IPS-NIHi7 (cell line): Measurements from ENCODE around the gene FBXL20.

Experiments
- DNase-seq: peaks from one replicate; pipeline ENCODE4 v3.0.0; 2012; ENCODE audit warnings: mixed read lengths; ENCODE audit errors: extremely low spot score

The FBXL20 gene

DNA sequence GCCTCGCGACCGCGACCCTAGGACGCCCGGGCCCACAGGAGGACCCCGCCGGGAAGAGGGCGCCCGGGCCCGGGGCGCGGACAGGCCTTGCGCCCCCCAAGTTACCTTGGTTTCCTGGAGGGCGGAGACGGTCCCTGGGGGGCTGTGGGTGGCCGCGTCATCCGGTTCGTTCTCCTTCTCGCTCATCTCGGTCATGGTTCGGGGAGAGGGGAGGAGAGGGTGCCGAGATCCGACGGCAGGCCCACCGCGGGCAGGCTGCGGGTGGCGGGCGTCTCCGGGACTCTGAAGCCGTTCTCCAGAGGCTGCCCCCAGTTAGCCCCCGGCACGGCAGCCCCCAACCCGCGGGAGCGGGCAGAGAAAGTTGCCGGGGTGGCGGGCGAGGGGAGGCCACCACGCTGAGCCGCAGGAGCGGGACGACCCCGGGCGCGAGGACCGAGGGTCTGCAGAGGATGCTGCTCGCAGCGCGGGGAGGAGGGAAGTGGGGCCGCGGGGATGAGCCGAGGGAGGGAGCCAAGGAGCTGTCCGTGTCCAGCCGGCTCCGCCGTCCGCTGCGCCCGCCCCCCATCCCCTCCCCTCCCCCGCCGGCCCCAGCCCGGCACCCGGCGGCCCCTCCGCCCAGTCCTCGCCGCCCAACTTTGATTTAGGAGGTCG, 176.0 kb downstream of the FBXL20 start, which contains the start of gene STAC2:
Gene STAC2 (minus strand): TSS at position 638 of the 651 bp plus-strand sequence. CDS start 443 bp downstream, at position 195.
- no peak for DNase-seq

DNA sequence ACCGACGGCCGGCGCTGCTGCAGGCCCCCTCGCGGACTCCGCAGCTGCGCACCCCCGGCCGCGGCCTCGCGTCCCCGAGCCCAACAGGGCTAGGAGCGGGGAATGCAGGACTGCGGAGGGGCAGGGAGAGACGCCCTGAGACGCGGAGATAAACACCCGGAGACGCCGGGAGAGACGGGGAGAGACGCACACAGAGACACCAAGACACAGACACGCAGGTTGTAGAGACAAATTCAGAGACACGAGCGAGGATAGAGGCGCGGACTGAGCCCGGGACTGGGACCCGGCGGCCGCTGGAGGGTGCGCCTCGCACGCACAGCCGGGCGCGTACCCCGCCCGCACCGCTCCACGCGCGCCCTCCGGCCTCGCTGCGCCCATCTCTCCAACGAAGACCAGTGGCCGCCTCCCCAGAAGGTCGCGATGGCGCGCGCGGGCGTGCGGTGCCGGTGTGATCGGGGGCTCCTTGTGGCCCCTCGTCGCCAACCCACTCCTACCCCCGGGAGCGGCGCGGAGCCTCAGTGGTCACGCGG, 176.6 kb downstream of the FBXL20 start:
- DNase-seq: no peak

DNA sequence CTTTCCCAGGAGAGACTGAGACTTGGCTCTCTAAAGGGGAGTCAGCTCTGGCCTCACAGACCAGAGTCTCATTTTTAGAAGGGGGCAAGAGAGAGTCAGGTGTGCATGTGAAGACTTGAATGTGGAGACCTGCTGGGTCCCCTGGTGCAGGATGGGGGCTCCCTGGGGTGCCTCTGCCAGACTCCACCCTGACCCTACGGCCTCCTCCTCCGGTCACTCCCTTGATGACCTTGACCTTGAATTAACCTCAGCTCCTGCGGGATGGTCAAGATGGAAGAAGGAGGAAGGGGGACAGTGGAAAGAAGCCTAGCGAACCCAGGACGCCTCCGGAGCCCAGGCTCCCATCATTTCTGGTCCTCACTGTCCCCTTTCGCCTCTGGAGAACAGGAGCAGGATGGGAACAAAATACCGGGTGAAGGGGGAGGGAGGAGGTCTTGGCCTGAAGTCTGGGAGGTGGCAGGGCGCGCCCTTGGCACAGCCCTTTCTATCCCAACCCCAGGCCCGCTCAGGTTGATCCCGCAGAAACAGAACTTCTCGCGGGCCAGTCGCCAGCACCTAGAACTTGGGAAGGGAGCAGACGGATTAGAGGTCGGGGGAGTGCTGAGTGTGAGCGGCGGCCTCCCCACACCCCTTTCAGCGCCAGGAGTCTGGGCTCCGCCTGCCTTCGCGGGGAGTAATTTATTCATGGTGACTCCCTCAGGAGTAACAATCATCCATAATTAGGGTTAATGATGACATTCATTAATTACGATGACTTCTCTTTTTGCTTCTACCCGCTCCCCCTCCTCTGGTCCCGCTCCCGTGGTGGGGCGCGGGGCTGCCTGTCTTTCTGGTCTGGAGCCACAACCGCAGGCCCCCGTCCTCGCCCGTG, 177.3 kb downstream of the FBXL20 start:
- DNase-seq: no peak

DNA sequence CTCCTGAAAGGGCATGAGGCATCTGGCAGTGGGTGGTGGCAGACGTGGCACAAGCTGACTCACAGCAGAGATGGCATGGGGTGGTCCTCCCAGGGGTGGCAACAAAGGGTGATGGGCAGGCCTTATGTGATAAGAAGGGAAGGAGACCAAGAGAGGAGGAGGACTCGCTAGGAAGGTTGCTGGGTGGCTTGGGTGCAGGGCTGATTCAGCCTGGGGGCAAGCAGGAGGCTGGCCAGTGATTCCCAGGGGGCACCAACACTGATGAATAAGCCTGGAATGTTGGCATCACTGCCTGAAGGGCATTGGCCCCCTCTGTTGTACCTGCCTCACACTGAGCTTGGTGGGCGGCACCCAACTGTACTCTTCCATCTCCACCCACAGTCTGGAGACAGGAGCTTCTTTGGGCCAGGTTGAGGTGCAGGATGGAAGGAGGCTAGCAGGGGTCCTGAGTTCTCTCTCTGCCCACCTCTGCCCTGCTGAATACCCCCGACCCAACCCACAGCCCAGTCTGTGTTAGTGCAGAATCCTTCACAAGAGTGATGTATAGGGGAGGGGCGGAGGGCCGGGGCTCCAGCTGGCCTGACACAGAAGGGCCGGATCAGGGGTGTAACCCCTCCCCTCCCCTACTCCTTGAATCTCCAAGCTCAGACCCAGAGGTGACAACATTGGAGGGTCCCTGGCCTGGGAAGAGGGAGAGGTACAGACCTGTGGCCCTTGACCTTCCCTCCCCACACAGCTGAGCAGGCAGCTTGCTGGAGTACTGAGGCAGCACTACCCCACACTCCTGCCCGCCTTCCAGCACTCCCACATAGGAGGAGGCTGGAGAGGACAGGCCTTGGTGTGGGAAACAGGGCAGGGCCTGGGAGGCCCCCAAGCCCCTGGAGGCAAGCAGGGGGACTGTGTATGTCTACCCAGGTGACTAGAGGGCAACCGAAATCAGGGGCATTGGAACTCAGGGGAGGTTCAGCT, 178.3 kb downstream of the FBXL20 start:
- no peak for DNase-seq

DNA sequence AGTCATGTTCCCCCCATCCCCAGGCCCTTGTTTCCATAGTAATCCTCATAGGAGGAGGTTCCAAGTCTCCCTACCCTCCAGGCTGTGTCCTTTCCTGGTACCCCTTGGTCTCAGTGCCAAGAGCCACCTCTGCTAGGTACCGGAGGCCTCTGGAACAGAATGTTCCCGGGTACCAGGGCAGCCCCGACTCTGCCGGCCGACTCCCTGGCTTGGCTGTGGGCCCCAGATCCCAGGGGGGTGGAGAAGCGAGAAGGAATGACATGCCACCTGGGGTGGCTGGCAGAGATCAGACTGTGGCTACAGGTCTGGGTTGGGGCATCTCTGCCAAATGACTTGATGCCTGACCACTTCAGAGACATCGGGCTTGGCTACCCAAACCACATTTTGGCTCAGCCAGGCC, 179.3 kb downstream of the FBXL20 start:
- DNase-seq: no peak

DNA sequence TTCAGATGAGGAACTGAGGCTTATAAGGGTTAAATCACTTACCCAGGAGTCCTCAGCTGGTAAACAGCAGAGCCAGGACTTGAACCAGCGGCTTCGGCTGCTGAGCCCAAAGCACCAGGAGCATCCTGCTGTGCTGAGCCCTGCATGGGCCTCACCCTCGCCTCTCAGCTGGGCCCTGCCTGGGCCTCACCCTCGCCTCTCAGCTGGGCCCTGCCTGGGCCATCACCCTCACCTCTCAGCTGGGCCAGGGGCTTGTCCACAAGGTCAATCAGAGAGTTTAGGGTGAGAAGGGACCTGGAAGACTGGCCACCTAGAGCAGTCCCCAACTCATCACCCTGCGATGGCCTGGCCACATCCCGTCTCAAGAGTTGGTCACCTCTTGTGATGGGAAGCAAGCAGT, 179.9 kb downstream of the FBXL20 start:
- no peak for DNase-seq

DNA sequence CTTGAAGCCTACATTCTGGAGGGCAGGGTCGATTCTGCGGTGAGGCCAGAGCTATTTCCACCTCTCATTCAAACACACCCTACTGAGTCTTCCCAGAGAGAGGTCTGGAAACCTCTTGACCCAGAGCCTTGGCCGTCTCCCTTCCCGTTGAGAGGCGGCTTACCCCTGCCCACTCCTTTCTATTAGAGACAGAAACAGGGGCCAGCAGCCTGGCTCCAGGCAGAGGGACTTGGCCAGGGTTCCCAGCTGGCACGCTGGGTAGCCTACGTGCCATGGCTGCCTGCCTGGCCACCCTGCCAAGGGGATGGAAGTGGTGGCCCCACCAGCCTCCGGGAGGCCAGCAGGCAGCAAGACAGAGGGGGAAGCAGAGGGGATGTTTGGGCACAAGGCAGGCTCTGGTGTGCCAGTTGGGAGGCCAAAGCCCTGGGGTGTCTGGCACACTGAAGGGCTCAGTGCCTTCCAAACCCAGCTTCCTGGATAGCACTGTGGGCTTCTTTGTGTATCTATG, 181.7 kb downstream of the FBXL20 start:
- no peak for DNase-seq

DNA sequence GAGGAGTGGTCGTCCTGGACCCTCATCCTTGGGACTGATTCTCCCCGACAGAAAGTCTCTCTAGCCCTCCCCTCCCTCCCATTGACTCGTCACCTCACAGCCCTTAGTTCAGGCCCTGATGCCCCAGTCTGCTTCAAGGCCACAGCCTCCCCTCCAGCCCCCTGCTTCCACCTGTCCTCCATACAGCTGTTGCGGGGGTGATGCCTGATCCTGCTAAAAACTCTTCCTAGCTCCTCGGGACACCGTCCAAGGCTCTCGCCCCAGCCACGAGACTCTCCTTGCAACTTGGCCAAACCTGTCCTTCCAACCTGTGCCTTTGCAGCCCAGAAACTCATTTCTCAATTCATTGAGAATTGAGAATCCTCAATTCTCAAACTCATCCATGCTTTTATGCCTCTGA, 182.5 kb downstream of the FBXL20 start:
- DNase-seq: no peak

DNA sequence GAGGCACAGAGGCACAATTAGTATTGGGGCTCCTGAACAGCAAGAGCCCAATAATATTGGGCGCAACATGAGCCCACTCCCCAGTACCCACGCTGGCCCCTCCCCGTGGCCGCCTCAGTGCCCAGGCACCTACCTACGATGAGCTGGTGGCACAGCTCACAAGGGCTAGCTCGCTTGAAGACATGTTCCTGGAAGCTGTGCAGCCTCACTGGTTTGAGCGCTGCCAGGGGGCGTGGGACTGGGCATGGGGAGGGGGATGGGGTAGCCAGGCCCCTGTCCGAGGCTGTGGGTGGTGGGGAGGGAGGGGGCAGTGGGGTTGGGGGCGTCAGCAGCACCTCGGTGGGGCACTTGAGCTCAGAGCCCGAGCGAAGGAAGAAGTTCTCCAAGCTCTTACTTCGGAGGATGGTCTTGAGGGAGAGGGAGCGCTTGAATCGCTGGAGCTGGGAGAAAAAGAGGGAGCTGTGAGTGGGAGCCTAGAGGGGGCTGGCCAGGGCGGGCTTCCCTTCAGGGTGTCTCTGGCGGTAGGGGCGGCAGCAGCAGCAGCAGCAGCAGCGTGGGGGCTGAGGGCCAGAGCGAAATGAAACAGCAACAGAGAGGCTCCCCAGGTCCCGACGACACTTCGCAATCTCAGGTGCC, 183.6 kb downstream of the FBXL20 start:
- DNase-seq: no peak

DNA sequence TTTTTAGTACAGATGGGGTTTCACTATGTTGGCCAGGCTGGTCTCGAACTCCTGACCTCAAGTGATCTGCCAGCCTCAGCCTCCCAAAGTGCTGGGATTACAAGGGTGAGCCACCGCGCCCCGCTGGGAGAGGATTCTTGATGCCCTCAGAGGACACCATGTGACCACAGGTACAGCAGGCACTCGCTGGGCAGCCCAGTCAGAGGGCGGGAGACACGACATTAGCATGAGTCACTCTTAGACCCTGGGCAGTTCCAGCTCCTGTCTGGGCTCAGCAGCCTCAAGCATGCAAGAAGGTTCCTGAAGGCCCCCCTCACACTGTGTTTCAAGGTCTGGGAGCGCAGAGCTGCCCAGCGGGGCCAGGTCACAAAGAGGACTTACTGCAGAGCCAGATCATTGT, 187.6 kb downstream of the FBXL20 start:
- no peak for DNase-seq

DNA sequence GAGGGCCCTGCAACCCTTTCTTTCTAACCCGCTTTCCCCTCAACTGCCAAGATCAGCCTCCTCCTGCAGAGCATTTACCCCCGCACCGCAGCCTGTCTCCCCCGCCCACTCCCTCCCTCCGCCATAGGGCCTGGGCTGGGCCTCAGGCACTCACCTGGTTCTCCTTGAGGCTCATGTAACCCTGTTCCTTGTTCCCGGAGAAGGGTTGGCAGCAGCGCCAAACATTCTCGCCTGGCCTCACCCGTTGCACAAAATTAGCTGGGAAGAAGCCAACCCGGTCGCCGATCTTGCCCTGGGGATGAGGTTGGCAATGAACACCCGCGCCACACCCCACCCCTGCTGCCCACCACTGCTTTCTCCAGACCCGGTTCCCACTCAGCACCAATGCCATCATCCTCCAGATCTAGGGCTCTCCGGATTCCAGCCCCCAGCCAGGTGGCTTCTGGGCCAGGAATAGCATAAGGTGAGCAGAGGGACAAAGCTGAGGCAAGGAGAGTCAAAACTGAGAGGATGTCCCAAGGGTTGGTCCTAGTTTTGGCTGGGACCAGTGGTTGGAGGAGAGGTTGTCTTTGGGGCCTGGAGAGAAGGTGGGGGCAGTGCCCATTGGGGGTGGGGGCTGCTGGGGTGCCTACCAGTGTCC, 188.5 kb downstream of the FBXL20 start:
- no peak for DNase-seq

DNA sequence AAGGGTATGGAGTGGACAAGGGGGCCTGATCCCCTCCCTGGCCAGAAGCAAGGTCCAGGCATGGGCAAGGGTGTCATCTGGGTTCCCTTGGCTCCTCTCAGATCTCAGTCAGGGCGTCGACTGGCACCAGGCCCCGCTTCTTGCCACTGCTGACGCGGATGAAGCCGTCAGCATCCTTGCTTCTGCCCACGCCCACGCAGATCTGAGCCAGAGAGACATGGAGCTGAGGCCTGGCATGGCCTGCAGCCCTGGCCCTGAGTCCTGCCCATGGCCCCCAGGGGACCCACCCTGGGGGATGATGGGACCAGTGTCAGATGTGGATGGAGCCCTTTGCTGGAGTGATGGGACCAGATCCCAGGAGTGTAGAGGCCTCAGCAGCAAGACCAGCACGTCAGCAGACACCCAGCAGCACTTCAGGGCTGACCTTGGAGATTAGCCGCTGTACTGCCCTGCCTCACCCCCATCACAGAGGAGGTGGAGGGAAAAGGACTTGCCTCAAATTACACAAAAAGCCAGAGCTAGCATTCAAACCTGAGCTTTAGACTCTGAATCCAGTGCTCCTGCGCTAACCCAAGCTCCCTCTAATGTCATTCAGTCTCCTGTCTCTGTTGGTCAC, 189.1 kb downstream of the FBXL20 start:
- DNase-seq: no peak

DNA sequence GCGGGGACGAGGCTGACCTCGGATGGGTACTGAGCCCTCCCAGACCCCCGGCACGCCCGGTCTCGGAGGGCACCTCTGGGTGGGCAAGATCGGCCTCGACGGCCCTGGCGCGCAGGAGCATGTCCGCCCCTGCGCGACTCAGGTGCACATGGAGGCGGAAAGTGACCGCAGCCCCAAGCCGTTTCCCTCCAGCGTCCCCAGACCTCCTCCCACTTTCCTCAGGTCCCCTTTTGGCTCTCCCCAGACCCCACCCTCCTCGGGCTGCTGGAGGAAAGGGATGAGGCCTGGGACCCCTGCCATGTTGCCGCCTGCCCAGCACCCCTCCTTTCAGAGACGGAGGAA, 191.4 kb downstream of the FBXL20 start:
- DNase-seq: no peak

DNA sequence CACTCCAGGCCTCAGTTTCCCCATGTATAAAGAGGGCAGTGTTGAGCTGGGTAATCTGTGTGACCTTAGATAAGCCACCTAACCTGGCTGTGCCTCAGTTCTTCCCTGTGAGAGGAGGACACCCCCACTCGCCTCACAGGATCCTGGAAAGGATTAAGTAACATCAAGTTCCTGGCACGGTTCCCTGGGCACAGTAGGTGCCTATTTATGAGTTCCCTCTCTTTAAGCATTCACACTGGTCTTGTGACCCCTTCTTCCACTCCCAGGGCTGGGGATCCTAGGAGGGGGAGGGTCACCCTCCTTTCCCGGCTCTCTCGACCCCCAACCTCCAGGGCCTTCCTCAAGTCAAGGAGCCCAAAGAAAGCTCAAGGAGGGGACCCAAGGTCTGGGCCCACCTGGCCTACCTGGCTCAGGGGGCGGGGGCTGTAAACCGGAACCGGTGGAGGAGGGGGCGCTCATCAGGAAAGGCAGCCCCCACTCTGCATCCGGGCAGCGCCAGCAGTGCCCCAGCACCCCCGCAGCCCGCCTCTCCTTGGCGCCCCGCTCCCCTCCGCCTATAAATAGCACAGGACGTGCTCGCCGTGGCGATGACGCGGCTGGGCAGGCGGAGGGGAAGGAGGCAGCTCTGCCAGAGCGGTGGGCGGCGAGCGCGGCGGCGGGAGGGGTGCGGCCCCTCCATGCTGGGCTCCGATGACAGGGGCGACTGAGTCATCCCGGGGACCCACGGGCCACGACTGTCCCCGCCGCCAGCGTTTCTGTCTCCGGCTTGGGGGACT, 191.9 kb downstream of the FBXL20 start:
- DNase-seq: no peak

DNA sequence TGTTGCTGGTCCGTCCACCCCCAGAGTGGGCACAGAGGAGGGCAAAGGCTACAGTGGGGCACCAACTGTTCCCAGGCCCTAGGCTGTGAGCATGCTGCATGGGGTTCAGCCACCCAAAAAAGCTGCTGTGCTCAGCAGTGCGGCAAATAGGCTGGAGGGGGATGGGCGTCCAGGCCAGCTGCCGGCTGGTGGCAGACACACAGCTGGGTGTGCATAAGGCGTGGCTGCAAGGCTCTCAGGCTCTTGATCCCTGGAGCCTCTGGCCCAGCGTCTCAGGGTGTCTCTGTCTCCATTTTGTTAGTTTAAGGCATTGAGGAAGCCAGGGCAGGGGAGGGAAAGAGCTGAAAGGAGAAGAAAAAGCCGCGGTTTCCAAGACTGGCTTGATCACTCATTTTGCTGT, 192.5 kb downstream of the FBXL20 start:
- DNase-seq: no peak

DNA sequence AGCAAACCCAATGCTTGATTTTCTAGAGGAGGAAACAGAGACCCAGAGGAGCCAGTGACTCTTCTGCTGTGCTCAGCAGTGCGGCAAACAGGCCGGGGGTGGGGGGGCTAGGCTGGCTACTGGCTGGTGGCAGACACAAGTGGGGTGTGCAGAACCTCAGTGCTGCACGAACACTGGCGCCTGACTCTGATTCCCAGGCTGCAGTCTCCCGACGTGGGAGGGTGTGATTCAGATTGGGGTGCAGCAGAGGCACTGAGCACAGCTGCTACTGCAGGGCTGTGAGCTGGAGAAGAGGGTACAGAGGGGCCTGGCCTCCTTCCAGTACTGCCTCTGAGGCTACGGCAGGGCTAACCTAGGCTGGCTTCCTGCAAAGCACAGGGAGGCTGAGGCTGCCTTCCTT, 193.3 kb downstream of the FBXL20 start:
- no peak for DNase-seq

DNA sequence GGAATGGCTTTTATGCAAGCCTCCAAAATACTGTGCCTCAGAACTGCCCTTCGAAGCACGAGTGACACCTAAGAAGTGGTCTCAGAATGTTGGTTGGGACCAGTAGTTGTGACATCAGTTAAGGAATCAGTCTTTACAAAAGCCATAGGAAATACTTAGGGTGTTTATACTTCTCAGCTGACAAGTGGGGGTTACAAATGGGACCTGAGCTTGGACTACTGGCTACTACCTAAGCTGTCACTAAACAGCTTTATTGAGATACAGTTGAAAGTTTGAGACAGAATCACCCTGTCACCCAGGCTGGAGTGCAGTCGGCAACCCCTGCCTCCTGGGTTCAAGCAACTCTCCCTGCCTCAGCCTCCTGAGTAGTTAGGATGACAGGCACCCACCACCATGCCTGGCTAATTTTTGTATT, 196.3 kb downstream of the FBXL20 start:
- no peak for DNase-seq

DNA sequence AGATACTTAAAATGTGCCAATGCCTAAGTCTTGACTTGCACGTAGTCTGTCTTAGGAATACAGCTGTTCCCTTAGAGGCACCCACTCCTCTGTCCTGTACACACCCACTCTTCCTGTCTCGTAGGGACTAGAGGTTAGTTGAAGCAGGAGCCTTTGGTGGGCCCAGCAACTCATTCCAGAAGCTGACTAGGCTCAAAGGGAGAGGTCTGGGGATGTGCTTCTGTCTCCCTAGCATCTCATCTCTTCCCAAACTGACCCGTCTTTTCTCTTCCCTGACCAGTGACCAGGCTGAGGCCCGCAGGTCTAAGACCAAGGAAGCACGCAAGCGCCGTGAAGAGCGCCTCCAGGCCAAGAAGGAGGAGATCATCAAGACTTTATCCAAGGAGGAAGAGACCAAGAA, 197.2 kb downstream of the FBXL20 start:
- no peak for DNase-seq
